GM19025 (cell line): ENCODE measurements around the gene FSTL4.

Source experiments
- ATAC-seq: cut with Tn5 transposase; IDR thresholded peaks from one replicate; pipeline ENCODE4 v1.9.1; 2021; ENCODE audit warnings: mild to moderate bottlenecking, low read depth, moderate library complexity; ENCODE audit not compliant: unreplicated experiment

Gene FSTL4

DNA sequence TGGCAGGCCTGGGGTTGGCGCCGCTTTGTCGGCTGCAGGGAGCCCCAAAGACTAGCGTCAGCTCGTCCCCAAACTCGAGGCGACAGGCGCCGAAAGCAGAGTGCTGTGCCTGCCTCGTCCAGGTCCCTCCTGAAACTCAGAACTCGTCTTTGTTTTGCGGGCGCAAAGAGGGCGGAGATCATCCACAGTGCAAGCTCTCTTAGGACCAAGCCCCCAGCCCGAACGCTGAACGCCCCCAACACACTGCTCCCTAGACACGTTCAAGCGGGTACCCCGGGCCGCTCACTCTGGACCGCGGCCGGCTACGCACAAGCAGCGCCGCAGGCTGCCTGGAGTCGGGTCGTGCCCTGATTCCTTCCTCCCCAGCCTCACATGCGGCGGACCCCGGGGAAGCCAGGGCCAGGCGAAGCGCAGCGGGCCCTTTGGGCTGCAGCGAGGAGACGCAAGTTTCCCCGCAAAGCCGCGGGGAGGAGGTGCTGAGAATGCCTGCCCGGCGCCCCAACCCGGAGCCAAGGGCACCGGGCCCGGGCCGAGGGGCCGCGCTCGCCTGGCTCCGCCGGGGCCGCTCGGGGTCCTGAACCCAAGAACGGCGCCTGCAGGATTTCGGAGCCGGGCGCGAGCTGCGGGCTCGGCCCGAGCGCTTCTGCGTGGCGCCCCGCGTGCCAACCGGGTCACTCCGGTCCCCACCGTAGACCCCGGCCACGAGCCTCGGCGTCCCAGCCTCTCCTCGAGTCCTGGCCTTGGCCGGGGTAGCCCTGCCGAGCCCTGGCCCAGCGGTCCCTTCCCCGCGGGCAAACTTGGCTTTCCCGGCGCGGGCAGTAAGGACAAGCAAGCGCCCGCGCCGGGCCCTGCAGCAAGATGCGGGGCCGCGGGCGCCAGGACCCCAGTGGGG is 738 bp downstream of the FSTL4 start:
- no peak for ATAC-seq

GRCh38 chr5:133610489-133611356 is 1.6 kb downstream of the FSTL4 start:
- ATAC-seq: no peak

DNA sequence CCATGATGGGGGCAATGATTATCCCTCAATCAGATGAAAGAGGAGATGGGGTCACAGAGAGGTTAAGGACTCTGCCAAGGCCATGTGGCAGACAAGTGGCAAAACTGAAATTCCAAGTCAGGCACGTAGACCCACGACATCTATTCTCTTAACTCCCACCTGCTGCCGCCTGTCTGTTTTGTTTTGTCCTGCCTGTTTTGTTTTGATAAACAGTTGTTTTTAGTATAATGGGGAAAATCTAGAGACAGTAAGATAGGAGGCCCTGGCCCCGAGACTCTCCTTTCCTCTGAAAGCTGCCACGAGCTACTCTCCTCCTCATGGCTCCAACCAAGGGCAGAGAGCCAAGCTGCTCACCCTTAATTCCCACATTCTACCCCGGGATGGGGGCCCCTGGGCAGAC is 4.9 kb downstream of the FSTL4 start:
- ATAC-seq: no peak

DNA sequence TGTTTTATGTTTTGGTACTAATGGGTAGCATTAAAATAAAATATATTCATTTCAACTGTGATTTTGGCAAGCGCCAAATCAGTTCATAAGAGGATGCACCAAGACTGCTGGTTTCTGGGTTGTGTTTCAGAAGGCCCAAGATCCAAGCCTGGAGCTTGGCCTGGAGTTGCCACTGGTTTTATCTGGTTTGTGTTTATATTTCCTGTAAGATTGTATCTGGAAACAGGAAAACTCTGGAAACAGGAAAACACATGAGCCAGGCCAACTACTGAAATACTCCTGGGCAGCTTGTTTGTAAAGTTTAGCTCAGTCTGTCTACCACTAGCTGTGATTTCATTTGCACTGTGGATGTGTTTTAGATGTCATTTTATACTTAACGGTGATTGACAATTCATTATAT is 5.5 kb downstream of the FSTL4 start:
- no peak for ATAC-seq

GRCh38 chr5:133605323-133605722 is 7.0 kb downstream of the FSTL4 start:
- no peak for ATAC-seq

DNA sequence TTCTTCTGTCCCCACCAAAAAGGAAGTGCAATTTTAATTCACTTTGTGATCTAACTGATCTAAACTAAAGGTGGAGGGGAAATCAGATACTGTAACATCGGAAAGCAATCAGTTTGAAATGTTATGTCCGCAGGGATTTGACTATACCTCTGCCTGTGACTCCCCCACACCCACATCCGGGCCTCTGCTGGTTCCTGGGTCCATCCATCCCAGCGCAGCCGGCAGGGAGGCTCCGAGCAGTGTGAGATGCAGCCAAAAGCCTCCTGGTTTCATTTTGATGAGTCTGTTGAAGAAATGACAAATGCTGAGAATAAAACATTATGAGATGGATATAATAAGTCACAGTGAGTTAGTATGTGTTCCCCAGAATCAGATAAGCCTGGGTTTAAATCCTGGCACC is 8.6 kb downstream of the FSTL4 start:
- no peak for ATAC-seq

GRCh38 chr5:133602835-133603380 is 9.4 kb downstream of the FSTL4 start:
- ATAC-seq: no peak

DNA sequence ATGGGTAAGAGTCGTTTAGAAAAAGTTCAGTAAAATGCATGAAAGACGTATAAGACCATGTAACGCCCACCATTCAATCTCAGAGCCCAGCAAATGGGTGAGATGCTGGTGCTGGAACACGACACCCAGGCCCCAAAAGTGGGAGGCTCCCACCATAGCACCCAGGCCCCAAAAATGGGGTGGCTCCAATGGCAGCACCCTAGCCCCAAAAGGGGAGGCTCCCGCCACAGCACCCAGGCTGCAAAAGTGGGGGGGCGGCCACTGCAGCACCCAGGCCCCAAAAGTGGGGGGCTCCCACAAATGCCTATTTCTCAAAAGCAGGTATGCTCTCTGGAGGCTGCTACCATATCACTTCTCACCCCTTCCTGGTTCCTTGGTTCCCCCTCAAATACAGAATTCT is 12.7 kb downstream of the FSTL4 start:
- no peak for ATAC-seq

DNA sequence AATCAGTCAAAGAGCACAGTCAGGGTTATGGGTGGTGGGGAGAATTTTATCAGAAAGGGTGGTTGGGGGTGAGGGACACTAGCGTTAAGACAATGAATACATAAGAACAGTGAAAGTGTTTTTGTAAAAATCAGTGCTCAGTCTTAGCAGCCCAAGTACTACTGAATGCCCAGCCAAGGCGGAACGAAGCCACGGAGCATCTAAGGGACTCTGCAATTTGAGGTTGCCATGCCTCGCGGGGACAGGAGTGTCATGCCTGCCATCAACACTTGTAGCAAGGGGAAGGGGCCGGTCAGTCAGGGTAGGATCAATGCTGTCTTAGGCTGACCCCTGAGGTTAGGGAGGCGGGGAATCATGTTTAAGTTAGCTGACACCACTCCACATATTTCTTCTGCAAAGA is 13.3 kb downstream of the FSTL4 start:
- ATAC-seq: no peak

DNA sequence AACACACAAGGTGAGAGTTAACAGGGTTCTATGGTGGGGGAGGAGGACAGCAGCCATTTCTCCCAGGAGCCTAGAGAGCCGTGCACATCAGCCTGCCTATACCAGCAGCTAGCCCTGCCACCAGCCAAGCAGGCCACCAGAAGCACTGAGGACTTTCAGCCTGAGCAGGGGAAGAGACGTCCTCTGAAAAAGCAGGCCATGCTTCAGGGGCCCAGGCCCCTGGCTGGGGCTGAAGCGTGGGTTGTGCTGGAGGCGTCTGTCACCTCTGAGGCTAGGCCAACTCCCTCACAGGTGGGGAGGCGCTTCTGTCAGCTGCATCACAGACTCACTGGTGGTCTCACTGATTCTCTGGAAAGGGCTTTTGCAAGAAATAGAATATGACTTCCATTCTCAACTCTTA is 16.3 kb downstream of the FSTL4 start:
- no peak for ATAC-seq

GRCh38 chr5:133595465-133595864 is 16.9 kb downstream of the FSTL4 start:
- no peak for ATAC-seq

DNA sequence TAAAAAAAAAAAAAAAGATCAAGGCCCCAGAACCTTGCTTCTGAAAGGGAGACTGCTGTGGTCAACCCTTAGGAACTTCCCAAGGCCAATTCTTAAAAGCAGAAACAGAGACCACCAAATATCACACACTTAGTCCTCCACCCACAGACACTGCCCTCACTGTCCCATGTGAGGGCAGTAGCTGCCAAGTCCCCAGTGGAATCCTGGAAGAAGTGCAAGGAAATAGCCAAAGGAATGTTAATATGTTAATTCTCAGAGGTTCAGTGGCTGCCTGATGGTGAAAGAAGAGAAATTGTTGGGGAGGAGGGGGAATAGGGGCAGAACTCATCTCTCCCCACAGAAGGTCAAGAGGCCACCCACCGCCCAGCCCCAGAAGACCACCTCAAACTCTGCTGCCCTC is 23.1 kb downstream of the FSTL4 start:
- ATAC-seq: no peak

- no peak for ATAC-seq
Measured at GRCh38 chr5:133582971-133583370, 29.4 kb downstream of the FSTL4 start.

DNA sequence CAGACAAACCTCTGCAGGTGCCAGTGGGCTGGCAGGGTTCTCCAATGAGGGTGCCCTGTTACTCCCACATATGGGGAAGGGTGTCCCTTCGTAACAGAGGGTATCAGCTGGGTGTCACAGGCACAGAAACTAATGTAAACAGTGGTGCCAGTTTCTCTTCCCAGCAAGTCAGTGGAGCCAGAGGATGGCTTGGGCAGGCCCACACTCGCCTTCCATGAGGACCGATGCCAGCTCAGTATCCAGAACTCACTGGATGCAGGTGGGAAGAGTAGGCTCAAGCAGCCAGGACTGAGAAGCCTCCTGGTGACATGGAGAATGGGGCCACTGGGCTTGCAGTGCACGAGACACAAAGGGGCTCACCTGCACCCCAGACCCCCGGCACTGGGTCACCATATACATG is 30.4 kb downstream of the FSTL4 start:
- no peak for ATAC-seq

DNA sequence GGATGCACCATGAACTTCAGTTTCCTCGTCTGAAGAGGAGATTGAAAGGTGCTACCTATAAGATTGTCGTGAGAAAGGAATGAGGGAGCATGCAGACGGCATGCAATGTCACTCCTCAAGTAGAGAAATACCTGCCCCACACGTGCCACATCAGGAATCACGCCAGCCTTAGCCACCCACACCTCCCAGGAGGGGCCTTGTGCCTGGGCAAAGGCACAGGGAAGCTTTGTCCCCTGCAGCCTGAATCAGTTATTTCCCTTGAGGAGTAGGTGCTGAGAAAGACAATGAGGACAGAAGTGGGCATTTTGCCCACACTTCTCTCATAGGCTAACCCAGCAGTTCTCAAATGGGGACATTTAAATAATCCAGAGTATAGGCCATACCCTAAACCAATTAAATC is 31.0 kb downstream of the FSTL4 start:
- ATAC-seq: no peak

- ATAC-seq: no peak
Measured at GRCh38 chr5:133580618-133581017, 31.7 kb downstream of the FSTL4 start.

DNA sequence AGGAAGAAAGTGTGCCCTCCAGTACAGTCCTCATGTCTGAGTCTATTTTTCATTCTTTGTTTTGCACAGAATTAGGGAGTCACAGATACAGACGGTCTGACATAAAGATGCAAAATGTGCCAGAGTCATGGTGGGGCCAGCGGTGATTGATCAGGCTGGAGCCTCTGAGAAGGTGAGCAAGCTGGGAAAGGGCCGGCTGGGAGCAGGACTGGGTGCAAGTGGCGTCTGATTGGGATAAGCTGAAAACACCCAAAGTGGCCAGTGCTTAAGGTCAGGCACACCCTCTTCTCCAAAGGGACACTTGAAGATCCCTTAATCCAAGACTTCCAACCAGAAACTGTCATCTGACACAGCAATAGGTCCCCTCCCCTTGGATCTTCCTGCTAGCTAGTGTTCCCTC is 32.6 kb downstream of the FSTL4 start:
- no peak for ATAC-seq

DNA sequence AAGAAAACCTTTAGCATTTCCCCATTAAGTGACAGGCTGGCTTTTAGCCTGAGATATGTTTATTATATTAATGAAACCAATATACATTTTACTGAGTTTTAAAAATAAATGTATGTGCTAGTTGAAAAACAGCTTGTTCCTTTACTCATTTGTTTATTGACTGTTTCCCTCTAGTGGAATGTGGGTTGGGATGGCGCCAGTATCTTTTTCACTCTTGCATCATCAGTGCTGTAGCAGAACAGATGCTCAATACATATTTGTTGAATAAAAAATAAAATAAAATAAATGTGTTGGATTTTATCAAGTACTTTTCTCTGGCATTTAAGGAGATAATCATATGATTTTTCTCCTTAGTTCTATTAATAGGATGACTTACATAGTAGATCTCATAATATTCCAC is 43.0 kb downstream of the FSTL4 start:
- no peak for ATAC-seq

GRCh38 chr5:133565993-133566392 is 46.3 kb downstream of the FSTL4 start:
- ATAC-seq: no peak

DNA sequence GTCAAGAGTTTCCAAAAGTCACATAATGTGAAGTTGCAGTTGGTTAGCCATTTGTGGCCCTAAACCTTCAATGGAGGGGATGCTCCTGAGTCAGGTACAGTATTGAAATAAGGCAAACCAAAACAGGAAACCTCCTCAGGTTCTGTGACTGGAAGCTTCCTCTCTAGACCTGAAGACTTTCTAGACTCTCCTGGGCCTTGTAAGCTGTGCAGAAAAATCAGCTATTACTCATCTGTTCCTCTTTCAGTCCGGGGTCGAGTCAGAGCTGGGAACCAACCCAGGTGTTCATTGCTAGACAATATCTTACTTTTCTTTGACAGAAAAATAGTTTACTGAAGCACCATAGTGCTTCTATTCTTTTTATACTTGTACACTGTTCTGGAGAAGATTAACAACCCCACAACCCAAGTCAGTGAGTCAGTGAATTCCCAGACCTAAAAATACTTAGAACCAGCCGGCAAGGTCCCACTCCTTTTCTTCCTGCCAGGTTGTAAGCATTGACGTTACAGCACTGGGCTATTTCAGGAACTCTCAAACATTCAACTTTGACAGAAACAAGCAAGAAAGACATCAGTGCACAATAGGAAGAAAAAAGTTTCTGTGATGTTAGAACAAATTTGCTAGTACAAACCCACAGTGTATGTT is 47.3 kb downstream of the FSTL4 start:
- ATAC-seq: no peak

DNA sequence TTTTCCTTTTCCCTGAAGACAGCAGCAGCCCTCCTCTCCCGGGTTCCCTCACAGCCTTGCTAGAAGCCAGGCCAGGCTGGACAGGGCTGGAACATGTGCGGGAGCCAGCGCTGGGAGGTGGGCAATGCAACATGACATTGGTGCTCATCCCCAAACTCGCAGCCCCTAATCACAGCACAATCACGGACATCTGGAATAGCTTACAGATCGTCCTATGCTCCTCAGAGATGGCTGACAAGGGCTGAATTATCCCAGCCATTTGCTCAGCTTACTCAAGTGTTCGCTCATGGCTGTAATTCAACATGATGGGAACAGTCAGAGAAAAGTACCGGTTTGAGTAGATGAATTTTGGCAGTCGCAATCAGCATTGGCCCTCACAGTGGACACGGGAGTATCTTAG is 49.8 kb downstream of the FSTL4 start:
- no peak for ATAC-seq
